OCI-LY7 (cell line): ENCODE data around the gene RIT2. TPM values are rescaled to one million over a fixed set of nuclear protein-coding genes. Genes with fewer than 3 reads are reported as not detected.

Source experiments
- BruUV-seq: library from RNA; stranded (reverse); fragments of 400-500 nt; replicated peaks from 2 replicates; lab custom pipeline; 2021; lab: Mats Ljungman, UMichigan
- CTCF ChIA-PET: fragments of 300-600 bp; sonication (Branson Sonifier 250); formaldehyde crosslinking; loops from one replicate; lab custom pipeline; 2022; ENCODE audit warnings: antibody characterized with exemption; ENCODE audit not compliant: unreplicated experiment; lab: Charles Lee
- POLR2A ChIA-PET: fragments of 300-600 bp; sonication (Branson Sonifier 250); formaldehyde crosslinking; loops from one replicate; lab custom pipeline; 2022; ENCODE audit warnings: antibody characterized with exemption; lab: Charles Lee
- DNase-seq: peaks from one replicate; pipeline ENCODE4 v3.0.0-alpha.2; 2015; ENCODE audit warnings: low spot score
- H2AFZ ChIP-seq: fragments of 200-600 bp; sonication (generic), shearing (Covaris generic); 2 replicates; pipeline ENCODE4 v1.6.1; 2014; ENCODE audit warnings: mild to moderate bottlenecking, antibody characterized with exemption, low read length, moderate library complexity
- H3K27ac ChIP-seq: fragments of 200-600 bp; sonication (generic); 2 replicates; pipeline ENCODE4 v1.5.1; 2014; ENCODE audit warnings: mixed run types, low read depth, mild to moderate bottlenecking, moderate library complexity, low read length, inconsistent platforms; ENCODE audit not compliant: poor library complexity, severe bottlenecking
- H3K36me3 ChIP-seq: fragments of 200-600 bp; sonication (generic); 2 replicates; pipeline ENCODE4 v1.6.1; 2014; ENCODE audit warnings: mild to moderate bottlenecking, antibody characterized with exemption, low read length, moderate library complexity, mixed read lengths; ENCODE audit not compliant: insufficient read depth
- H3K4me1 ChIP-seq: fragments of 200-600 bp; sonication (generic); 2 replicates; pipeline ENCODE4 v1.5.1; 2014; ENCODE audit warnings: mild to moderate bottlenecking, low read length; ENCODE audit not compliant: insufficient read depth, poor library complexity, severe bottlenecking
- H3K4me2 ChIP-seq: fragments of 200-600 bp; sonication (generic); 2 replicates; pipeline ENCODE4 v1.6.1; 2014; ENCODE audit warnings: mild to moderate bottlenecking, low read length
- H3K4me3 ChIP-seq: fragments of 200-600 bp; sonication (generic); 2 replicates; pipeline ENCODE4 v1.5.1; 2014; ENCODE audit warnings: mild to moderate bottlenecking, low read depth, low read length; ENCODE audit not compliant: poor library complexity, severe bottlenecking
- H3K79me2 ChIP-seq: fragments of 200-600 bp; sonication (generic); 2 replicates; pipeline ENCODE4 v1.6.1; 2016; ENCODE audit warnings: low read depth, mild to moderate bottlenecking, low read length, moderate library complexity, mixed read lengths; ENCODE audit not compliant: insufficient read depth
- H3K9me2 ChIP-seq: fragments of 200-600 bp; sonication (generic); 2 replicates; pipeline ENCODE4 v1.6.1; 2016; ENCODE audit warnings: mild to moderate bottlenecking, low read length, mixed read lengths; ENCODE audit not compliant: insufficient read depth
- H3K9me3 ChIP-seq: fragments of 200-600 bp; sonication (generic); 2 replicates; pipeline ENCODE4 v1.6.1; 2014; ENCODE audit warnings: mild to moderate bottlenecking, mixed run types, low read length, mixed read lengths
- H4K20me1 ChIP-seq: fragments of 200-600 bp; sonication (generic); 2 replicates; pipeline ENCODE4 v1.6.1; 2014; ENCODE audit warnings: mild to moderate bottlenecking, antibody characterized with exemption, low read length, moderate library complexity, mixed read lengths; ENCODE audit not compliant: insufficient read depth
- EZH2phosphoT487 ChIP-seq: fragments of 200-600 bp; sonication (generic); IDR thresholded peaks from 2 replicates; pipeline ENCODE4 v1.6.1; 2018; ENCODE audit warnings: low read depth, borderline replicate concordance, mild to moderate bottlenecking, mixed run types, antibody characterized with exemption, low read length, moderate library complexity, mixed read lengths
- intact Hi-C: fragments of 100-400 bp; cut with micrococcal nuclease; formaldehyde crosslinking; loops from one replicate; pipeline ENCODE4 v1.10.0; 2022; ENCODE audit not compliant: unreplicated experiment
- total RNA-seq, 2 experiments: library from RNA; depleted of rRNA in 1 of 2; stranded (reverse); fragments of >200 nt in 1 of 2; shearing (Covaris generic) in 1 of 2; gene quantifications; 2 replicates each; pipeline ENCODE4 v1.2.3, GENCODE V29; 2014 to 2022
- TF ChIP-seq, protein P1 (sequence below): fragments of 200-600 bp; sonication (generic); conservative IDR thresholded peaks from 2 replicates; pipeline ENCODE4 v1.5.1; 2014; ENCODE audit warnings: mild to moderate bottlenecking, antibody characterized with exemption, low read length, moderate library complexity, mixed read lengths

RIT2 gene
- total RNA-seq, 2 experiments from 2014 or later: not detected

DNA sequence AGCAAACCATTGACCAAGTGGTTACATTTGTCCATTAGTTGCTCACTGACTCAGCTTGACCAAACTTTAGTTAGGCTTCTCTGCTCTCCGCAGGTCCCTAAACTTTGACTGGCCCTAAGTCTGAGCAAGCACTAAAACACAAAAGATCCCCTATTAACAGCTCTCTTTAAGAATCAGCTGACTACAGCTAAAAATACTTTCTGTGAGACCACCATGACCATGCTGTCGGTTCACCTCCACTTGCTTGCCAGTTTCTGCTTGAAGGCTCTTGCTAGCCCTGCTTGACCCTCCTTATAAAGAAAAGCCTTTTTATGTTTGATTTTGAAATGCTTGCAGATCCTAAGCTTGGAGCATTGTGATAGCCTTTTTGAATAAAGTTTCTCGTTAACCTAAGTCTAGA lies 40.4 kb upstream of the RIT2 start:
- Histone ChIP-seq H3K27ac (no peak overlapping the region), H2AFZ (no peak overlapping the region), H4K20me1 (no peaks in the 10 kb centered on the region), H3K36me3 (no peaks in the 10 kb centered on the region), H3K79me2 (no peaks in the 10 kb centered on the region), H3K4me2 (no peak overlapping the region), H3K9me2 (no peaks in the 10 kb centered on the region), H3K4me3 (no peak overlapping the region), H3K9me3 (no peaks in the 10 kb centered on the region), H3K4me1 (no peaks in the 10 kb centered on the region)
- BruUV-seq: no TSS peak
- no peak for DNase-seq
- ChIA-PET CTCF (no interaction called here), POLR2A (no interaction called here)
- TF ChIP-seq, protein P1, sequence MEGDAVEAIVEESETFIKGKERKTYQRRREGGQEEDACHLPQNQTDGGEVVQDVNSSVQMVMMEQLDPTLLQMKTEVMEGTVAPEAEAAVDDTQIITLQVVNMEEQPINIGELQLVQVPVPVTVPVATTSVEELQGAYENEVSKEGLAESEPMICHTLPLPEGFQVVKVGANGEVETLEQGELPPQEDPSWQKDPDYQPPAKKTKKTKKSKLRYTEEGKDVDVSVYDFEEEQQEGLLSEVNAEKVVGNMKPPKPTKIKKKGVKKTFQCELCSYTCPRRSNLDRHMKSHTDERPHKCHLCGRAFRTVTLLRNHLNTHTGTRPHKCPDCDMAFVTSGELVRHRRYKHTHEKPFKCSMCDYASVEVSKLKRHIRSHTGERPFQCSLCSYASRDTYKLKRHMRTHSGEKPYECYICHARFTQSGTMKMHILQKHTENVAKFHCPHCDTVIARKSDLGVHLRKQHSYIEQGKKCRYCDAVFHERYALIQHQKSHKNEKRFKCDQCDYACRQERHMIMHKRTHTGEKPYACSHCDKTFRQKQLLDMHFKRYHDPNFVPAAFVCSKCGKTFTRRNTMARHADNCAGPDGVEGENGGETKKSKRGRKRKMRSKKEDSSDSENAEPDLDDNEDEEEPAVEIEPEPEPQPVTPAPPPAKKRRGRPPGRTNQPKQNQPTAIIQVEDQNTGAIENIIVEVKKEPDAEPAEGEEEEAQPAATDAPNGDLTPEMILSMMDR: no peak
- no peak for TF ChIP-seq EZH2phosphoT487
- intact Hi-C loops: no loop called here

DNA sequence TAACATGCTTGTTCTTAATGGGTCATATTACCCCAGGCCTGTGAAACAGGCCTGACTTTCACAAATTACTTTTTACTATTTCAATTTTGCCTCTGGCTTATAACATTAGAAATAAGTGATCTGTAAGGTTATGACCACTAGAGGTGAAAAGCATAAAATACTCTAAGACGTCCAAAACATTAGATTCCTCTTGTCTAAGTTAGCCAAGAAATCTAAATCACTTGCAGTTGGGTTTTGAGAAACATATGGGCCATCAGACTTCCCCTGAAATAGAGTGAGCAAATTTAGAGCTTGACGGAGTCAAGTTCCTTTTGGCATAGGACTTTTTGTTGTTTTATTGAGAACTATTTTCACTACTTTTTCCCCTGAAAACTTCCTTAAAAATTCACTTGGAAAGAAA lies 32.7 kb upstream of the RIT2 start:
- H3K4me3 ChIP-seq: no peak overlapping the region
- intact Hi-C loops: no loop called here
- no peak overlapping the region for H3K27ac ChIP-seq
- H3K4me2 ChIP-seq: no peak overlapping the region
- H3K9me3 ChIP-seq: no peaks in the 10 kb centered on the region
- H3K4me1 ChIP-seq: no peaks in the 10 kb centered on the region
- H3K36me3 ChIP-seq: no peaks in the 10 kb centered on the region
- CTCF ChIA-PET: no interaction called here
- no TSS peak for BruUV-seq
- no peak overlapping the region for H2AFZ ChIP-seq
- no peaks in the 10 kb centered on the region for H3K79me2 ChIP-seq
- H4K20me1 ChIP-seq: no peaks in the 10 kb centered on the region
- H3K9me2 ChIP-seq: no peaks in the 10 kb centered on the region
- no peak for DNase-seq
- TF ChIP-seq EZH2phosphoT487: no peak
- TF ChIP-seq, protein P1: no peak
- POLR2A ChIA-PET: no interaction called here

DNA sequence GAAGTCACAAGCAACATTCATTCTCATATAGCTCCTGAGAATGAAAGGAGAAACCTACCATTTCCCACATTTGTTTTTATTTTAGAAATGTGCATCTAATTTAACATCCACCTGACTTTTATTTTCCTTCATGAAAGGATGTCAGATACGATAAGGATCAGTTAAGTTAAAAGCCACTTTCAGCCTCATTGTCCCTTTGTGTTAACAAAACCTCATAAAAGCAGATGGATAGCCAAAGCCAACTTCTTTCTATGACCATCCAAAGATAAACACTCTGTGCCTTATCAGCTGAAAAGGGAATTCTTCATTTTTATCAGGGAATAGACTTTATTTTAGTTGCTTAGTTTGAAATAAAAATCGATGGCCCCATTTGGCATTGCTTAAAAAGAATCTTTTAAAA lies 25.7 kb upstream of the RIT2 start:
- no peak overlapping the region for H3K27ac ChIP-seq
- H3K9me2 ChIP-seq: no peaks in the 10 kb centered on the region
- ChIA-PET CTCF (no interaction called here), POLR2A (no interaction called here)
- no peaks in the 10 kb centered on the region for H3K9me3 ChIP-seq
- no peaks in the 10 kb centered on the region for H3K36me3 ChIP-seq
- no peak for TF ChIP-seq EZH2phosphoT487
- TF ChIP-seq, protein P1: no peak
- no peak for DNase-seq
- no peaks in the 10 kb centered on the region for H4K20me1 ChIP-seq
- intact Hi-C loops: no loop called here
- H2AFZ ChIP-seq: no peak overlapping the region
- no peak overlapping the region for H3K4me3 ChIP-seq
- BruUV-seq: no TSS peak
- no peak overlapping the region for H3K4me2 ChIP-seq
- H3K79me2 ChIP-seq: no peaks in the 10 kb centered on the region
- H3K4me1 ChIP-seq: no peaks in the 10 kb centered on the region
